C4-2B (cell line): ENCODE results near the gene IBA57.

Experiments used
- H3K27ac ChIP-seq: fragments of 450-650 bp; 2 replicates; pipeline ENCODE4 v1.5.1; 2017
- ZFX ChIP-seq: fragments of 450-650 bp; IDR thresholded peaks from 2 replicates; pipeline ENCODE4 v1.6.1; 2017
- TF ChIP-seq, protein P1 (sequence below): fragments of 450-650 bp; conservative IDR thresholded peaks from 2 replicates; pipeline ENCODE4 v1.5.1; 2017; ENCODE audit warnings: mild to moderate bottlenecking

Gene IBA57

DNA sequence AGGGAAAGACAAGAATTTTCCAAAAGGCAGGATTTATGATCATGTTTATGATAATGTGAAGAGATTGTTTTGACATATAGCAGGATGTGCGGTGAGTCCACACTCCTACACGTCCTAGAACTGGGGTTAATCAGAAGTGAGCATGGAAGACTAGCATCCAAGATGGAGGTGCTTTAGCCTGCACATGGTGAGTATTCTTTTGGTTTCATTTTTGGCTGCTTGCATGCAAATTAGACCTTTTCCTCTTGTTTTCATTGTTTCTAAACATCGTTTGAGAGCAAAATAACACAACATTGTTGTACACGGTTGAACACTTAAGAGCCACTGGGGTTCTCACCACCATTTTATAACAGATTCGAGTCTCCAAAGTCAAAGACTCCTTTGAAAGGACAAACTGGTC lies 40.4 kb upstream of the IBA57 start:
- H3K27ac ChIP-seq, result no peak overlapping the region
- TF ChIP-seq ZFX, result no peak
- TF ChIP-seq, protein P1, sequence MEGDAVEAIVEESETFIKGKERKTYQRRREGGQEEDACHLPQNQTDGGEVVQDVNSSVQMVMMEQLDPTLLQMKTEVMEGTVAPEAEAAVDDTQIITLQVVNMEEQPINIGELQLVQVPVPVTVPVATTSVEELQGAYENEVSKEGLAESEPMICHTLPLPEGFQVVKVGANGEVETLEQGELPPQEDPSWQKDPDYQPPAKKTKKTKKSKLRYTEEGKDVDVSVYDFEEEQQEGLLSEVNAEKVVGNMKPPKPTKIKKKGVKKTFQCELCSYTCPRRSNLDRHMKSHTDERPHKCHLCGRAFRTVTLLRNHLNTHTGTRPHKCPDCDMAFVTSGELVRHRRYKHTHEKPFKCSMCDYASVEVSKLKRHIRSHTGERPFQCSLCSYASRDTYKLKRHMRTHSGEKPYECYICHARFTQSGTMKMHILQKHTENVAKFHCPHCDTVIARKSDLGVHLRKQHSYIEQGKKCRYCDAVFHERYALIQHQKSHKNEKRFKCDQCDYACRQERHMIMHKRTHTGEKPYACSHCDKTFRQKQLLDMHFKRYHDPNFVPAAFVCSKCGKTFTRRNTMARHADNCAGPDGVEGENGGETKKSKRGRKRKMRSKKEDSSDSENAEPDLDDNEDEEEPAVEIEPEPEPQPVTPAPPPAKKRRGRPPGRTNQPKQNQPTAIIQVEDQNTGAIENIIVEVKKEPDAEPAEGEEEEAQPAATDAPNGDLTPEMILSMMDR, result no peak

DNA sequence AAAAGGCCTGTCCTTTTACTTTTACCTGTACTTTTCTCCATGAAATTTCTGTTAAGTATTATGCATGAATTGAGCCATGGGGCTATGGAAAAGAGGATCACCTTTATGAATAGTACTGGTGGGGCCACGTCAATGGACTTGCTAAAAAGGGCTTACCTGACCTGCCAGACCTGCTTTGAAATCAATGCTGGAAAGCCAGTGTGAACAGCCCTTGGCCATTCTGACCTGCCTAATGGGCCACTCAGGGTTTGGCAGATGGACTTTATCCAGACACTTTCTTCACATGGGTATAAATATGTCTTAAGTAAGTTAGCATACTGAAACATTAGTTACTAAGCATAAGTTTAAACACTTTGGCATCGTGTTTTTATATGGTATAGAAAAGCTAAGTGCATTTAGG lies 33.8 kb upstream of the IBA57 start:
- no peak for TF ChIP-seq ZFX
- TF ChIP-seq, protein P1, result no peak
- H3K27ac ChIP-seq, result no peak overlapping the region

DNA sequence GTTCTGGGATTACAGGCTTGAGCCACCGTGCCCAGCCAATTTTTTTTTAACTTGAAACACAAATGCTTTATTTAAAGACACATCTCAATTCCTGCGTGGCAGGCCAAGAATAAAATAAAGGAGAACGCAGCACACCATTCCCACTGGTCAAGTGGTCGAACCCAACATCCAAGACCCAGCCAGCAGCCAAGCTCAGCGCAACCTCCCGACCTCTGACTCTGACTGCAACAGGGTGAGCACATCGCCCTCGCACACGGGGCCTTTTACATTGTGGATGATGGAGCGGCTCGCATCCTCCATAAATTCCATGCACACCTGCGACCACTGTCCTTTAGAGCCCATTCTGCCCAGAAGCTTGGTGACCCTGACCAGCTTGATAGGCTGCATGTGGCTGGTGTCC lies 31.0 kb upstream of the IBA57 start:
- H3K27ac ChIP-seq, result no peak overlapping the region
- no peak for TF ChIP-seq ZFX
- TF ChIP-seq, protein P1, result no peak

DNA sequence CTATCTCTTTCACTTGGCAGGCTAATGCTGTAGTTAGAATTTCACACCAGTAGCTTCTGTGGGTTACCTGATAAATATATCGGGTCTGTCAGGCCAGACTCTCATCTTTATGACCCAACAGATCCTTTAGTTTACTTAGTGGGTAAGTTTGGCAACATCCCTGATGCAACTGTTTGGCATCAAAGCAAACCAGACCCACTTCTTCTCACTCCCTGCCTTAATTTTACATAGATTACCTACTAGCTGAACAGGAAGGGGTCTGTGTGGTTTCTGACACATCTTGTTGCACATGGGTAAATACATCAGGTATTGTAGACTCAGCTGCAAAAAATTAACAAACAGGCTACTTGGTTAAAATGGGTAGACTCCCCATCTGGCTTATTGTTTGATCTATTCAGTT lies 28.7 kb upstream of the IBA57 start:
- H3K27ac ChIP-seq, result no peak overlapping the region
- TF ChIP-seq ZFX, result no peak
- TF ChIP-seq, protein P1, result no peak

DNA sequence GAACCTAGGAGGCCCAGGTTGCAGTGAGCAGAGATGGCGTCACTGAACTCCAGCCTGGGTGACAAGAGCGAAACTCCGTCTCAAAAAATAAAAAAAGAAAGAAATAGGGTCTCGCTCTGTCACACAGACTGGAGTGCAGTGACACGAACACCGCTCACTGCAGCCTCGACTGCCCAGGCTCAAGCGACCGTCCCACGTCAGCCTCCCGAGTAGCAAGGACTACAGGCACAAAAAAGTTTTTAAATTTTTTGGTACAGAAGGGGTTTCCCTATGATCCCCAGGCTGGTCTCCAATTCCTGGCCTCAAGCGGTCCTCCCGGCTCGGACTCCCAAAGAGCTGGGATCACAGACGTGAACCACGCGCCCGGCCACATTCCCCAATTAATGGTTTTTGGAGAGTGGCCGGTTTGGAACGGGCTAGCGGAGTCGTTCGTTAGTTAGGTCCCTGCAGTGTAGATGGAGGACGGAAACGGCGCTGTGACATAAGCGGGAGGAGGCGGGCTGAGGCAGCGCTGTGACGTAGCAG lies 26.1 kb upstream of the IBA57 start:
- no peak for TF ChIP-seq ZFX
- TF ChIP-seq, protein P1, result no peak
- peak overlapping the region; percentile 92 for H3K27ac ChIP-seq

DNA sequence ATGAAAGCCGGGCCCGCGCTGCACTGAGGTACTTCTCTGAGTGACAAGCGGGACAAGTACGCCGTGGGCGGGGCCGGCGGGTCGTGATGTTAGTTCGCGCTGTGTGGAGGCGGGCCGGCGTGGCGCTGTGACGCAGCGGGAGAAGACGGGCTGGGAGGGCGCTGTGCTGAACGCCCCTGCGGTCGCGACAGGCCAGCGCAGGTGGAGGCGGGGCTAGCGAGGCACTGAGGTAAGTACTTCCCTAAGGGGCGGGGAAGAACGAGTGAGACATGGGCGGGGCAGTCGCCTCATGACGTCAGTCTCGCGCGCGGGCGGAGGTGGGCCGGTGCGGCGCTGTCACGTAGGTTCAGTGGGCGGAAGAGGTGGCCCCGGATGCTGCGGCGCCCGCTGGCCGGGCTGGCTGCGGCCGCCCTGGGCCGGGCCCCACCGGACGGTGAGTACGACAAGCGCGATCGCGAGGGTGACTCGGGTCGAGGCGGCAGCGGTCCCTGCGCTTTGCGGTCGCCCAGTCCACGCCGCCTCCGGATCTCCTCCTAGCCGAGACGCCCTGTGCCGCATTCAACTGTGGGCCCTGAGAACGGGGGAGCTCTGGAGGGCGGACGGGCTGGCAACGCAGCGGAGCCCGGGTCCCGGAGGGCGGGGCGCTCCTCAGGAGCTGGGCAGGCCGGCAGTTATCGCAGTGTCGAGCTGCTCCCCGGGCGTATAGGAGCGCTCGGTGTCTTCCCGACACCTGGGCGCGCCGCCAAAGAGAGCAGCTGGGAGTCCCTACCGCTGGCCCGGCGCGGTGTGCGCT lies 25.5 kb upstream of the IBA57 start, which contains the start of gene GUK1:
Gene GUK1, plus strand, starts transcription at position 349 of the 793 bp plus-strand sequence. Its CDS starts 24 bp downstream, at position 373.
- peak within 1 kb of the TSS; percentile 92 for H3K27ac ChIP-seq
- TF ChIP-seq, protein P1, result no peak
- peak; percentile 76; the same call in 1 of the 2 replicates for TF ChIP-seq ZFX

DNA sequence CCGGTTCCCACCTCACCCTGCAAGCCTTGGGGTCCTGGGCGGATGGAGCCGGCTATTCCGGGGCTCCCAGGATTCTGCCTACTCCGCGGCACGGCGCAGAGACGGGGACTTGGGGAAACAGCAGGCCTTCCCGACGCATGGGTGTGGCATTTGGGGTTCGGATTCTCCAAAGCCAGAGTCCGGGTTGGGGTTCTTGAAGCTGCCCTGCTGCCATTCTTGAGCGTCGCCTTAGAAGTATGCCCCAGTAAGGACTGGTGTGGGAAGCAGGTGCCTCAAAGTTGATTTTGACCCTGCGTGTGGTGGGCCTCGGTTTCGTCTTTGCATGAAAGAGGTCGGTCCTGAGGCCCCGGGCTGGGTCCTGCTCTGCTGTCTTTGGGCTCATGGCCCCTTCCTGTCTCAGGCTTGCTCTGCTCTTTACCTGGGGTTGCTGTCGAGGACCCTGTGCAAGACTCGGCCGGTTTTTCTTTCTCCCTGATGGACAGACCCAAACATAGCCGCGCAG lies 24.8 kb upstream of the IBA57 start:
- TF ChIP-seq, protein P1, result no peak
- no peak for TF ChIP-seq ZFX
- peak overlapping the region; percentile 92 for H3K27ac ChIP-seq
